ENCODE results near the gene IFT172. TPM values are rescaled to one million over a fixed set of nuclear protein-coding genes. Genes with fewer than 3 reads are reported as not detected.
A peak's percentile ranks its signal among the peaks of the same experiment; 100 is the strongest.

Gene IFT172
- total and polyA plus RNA-seq, 2 experiments from 2014 or later = 9.1 to 17.6 TPM

GRCh38 chr2:27489118-27489497 is 435 bp downstream of the IFT172 start:
- peaks cover 10% of the 10 kb centered on the region for H3K27me3 Mint-ChIP-seq (ENCODE audit: insufficient read depth, low read depth, poor library complexity)
- TF ChIP-seq CTCF (conservative IDR thresholded peaks at IDR 0.05; ENCODE audit: low read depth in 2 of 2) (peak in 1 of 2 experiments; percentile 4; a peak in 1 of 4 replicates), REST (IDR thresholded peaks at IDR 0.05; ENCODE audit: unreplicated experiment) (no peak)
- Histone ChIP-seq H3F3A (replicated peaks; ENCODE audit: low read depth) (0 out of 2 replicates have a peak, but pooled peaks cover 3% of the 10 kb centered on the region), H3K27me3 (ENCODE audit: insufficient read depth) (peaks cover 9% of the 10 kb centered on the region), H2AFZ (peak overlapping the region; percentile 93), H3K27ac (ENCODE audit: low read depth) (no peak overlapping the region), H3K4me1 (ENCODE audit: insufficient read depth) (peaks cover 11% of the 10 kb centered on the region), H3K79me2 (replicated peaks; ENCODE audit: insufficient read depth) (no peaks in the 10 kb centered on the region), H4K20me1 (replicated peaks; ENCODE audit: insufficient read depth) (no peaks in the 10 kb centered on the region), H3K4me2 (peak overlapping the region; percentile 92), H3K9me2 (ENCODE audit: insufficient read depth) (no peaks in the 10 kb centered on the region), H3K36me3 (ENCODE audit: insufficient read depth) (no peaks in the 10 kb centered on the region), H3K4me3 (peak overlapping the region; percentile 69)
- DNase-seq (ENCODE audit: low spot score) = peak; percentile 20
- no peaks in the 10 kb centered on the region; the same call in 2 of the 3 replicates for H3K9me3 Mint-ChIP-seq
- ATAC-seq = peak; percentile 12
- H3K4me1 Mint-ChIP-seq = peaks cover 20% of the 10 kb centered on the region; the same call in 2 of the 3 replicates
- peak overlapping the region; percentile 96 for H3K27ac Mint-ChIP-seq
- H3K4me3 Mint-ChIP-seq = peak overlapping the region; percentile 92
- no peaks in the 10 kb centered on the region; the same call in 2 of the 3 replicates for H3K36me3 Mint-ChIP-seq (ENCODE audit: low read depth)

- Histone ChIP-seq H3K4me2 (no peak overlapping the region), H3K36me3 (ENCODE audit: insufficient read depth) (no peaks in the 10 kb centered on the region), H3K27ac (ENCODE audit: low read depth) (no peak overlapping the region), H3K4me1 (ENCODE audit: insufficient read depth) (peaks cover 7% of the 10 kb centered on the region), H3F3A (replicated peaks; ENCODE audit: low read depth) (0 out of 2 replicates have a peak, but pooled peaks cover 3% of the 10 kb centered on the region), H3K27me3 (ENCODE audit: insufficient read depth) (no peaks in the 10 kb centered on the region), H3K4me3 (no peak overlapping the region), H3K79me2 (replicated peaks; ENCODE audit: insufficient read depth) (no peaks in the 10 kb centered on the region), H4K20me1 (replicated peaks; ENCODE audit: insufficient read depth) (no peaks in the 10 kb centered on the region), H2AFZ (no peak overlapping the region), H3K9me2 (ENCODE audit: insufficient read depth) (no peaks in the 10 kb centered on the region)
- DNase-seq (ENCODE audit: low spot score) (no peak), ATAC-seq (no peak)
- Mint-ChIP-seq H3K27me3 (ENCODE audit: insufficient read depth, low read depth, poor library complexity) (peaks cover 4% of the 10 kb centered on the region), H3K9me3 (no peaks in the 10 kb centered on the region; the same call in 2 of the 3 replicates), H3K4me1 (peaks cover 15% of the 10 kb centered on the region; the same call in 2 of the 3 replicates), H3K4me3 (no peak overlapping the region), H3K36me3 (ENCODE audit: low read depth) (no peaks in the 10 kb centered on the region; the same call in 2 of the 3 replicates), H3K27ac (no peak overlapping the region)
- no peak for TF ChIP-seq ZNF331 (CRISPR knock-in tag; IDR thresholded peaks at IDR 0.05; ENCODE audit: low read depth)
- no peak for TF ChIP-seq STAT1 (IDR thresholded peaks at IDR 0.05; ENCODE audit: unreplicated experiment)
These were observed 4.0 kb downstream of the IFT172 start for GRCh38 chr2:27485496-27485895.
